NCI-H748 (cell line): ENCODE results near the gene RBM11.

ENCODE experiments used
- DNase-seq: peaks from one replicate; lab custom pipeline; 2025; ENCODE audit not compliant: unreplicated experiment; lab: John Stamatoyannopoulos, UW

Gene RBM11

DNA sequence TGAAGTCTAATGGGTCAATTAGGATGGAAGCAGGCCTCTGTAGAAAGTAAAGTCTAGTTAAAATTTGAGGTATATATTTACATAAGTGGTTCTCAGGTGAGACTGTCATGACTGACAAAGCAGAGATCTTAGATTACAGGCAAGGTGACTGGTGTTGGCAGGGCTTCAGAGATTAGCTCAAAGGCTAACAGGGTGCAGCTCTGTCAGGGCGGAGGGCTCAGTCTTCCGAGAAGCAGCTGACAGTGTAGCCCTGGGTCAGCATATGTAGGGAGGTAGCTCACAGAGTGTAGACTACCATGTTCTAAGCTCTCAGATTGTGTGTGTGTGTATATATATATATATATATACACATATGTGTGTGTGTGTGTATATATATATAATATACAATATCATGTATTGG, 54.7 kb downstream of the RBM11 start:
- no peak for DNase-seq

DNA sequence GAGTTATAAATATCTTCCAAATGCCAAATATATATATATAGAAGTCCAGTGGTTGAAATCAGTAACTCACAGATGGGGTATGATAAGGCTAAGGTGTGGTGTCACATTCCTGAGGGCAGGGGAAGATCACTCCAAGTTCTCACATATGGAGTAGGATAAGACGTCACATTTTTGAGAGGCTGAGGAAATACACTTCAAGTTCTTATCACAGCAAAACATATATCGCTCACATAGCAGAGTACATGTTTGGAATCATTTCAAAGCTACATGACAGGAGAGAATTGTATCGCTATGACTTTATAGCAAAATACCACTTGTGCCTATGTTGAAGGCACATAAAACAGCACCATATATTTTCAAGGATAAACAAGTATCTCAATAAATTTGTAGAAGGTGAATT, 55.1 kb downstream of the RBM11 start:
- DNase-seq: no peak

- no peak for DNase-seq
Observed at GRCh38 chr21:14271641-14272040, 55.7 kb downstream of the RBM11 start.

- DNase-seq: no peak
Observed at GRCh38 chr21:14273736-14274538, 58.0 kb downstream of the RBM11 start.

DNA sequence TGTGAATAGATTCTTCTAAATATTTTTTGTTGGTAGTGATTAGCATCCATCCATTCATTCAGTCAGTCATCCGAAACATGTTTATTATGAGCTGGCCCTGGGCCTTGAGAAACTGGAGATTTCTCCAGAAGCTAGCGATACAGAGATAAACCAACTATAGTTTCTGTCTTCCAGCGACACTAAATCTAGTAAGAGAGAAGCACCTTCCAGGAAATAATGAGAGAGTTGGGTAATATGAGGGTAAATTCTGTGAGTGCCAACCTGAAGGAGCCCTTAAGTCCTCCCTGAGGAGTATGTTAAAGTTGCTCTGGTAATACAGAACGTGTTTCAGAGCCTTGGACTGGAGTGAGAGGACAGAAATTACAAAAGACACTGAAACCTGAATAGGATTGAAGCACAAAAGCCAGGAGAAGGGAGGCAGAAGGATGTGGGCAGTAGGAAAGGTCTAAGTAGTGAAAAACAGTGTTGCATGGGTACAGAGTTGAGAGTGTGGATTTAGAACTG, 59.8 kb downstream of the RBM11 start:
- DNase-seq: no peak
